K562 (cell line): Measurements from ENCODE around the gene PPP1R13B. TPM values are rescaled to one million over a fixed set of nuclear protein-coding genes. Genes with fewer than 3 reads are reported as not detected.

ENCODE experiments used
- ATAC-seq: fragments of 200-7000 bp; cut with Tn5 transposase; 3 replicates; pipeline ENCODE4 v1.9.1; 2020; ENCODE audit warnings: moderate library complexity
- BruUV-seq: library from RNA; stranded (reverse); fragments of 400-500 nt; replicated peaks from 2 replicates; lab custom pipeline; 2021; lab: Mats Ljungman, UMichigan
- CTCF ChIA-PET: fragments of 300-600 bp; formaldehyde crosslinking; extraction: SDS; loops from one replicate; lab custom pipeline; 2021; ENCODE audit warnings: low intra/inter-chr PET ratio; lab: Yijun Ruan, JAX
- POLR2A ChIA-PET: fragments of 300-600, 350-650 bp; sonication (Branson Sonifier 250); formaldehyde crosslinking; extraction: SDS; loops from one replicate; lab custom pipeline; 2021; ENCODE audit warnings: antibody characterized with exemption, inconsistent platforms; lab: Yijun Ruan, JAX
- DNase-seq, 4 experiments: peaks; one replicate each; pipeline versions ENCODE4 v3.0.0 to v3.0.0-alpha.2; 2011 to 2018; ENCODE audit warnings: low spot score in 3 of 4, mixed read lengths in 3 of 4; ENCODE audit errors: extremely low read depth in 1 of 4
- FAIRE-seq: peaks from 2 replicates; lab custom pipeline; 2011; peaks lifted over from hg19 to GRCh38; lab: Jason Lieb, UNC
- H2AFZ ChIP-seq: 2 replicates; pipeline ENCODE4 v1.6.0; 2011; ENCODE audit warnings: low read depth, low read length, control low read depth, inconsistent platforms
- H3K27ac ChIP-seq: fragments of 200-600 bp; 3 replicates; pipeline ENCODE4 v1.8.0; 2011; ENCODE audit warnings: low read depth, mild to moderate bottlenecking, control low read depth, inconsistent platforms, low read length, moderate library complexity, mixed read lengths; ENCODE audit errors: extremely low read depth
- H3K27me3 ChIP-seq, 2 experiments: fragments of 300-600 bp in 1 of 2; 2 replicates in 1 of 2; 3 replicates in 1 of 2; pipeline versions ENCODE4 v1.6.0 to v1.8.0; 2011; ENCODE audit warnings: inconsistent platforms in 2 of 2, low read length in 2 of 2, mild to moderate bottlenecking in 1 of 2, mixed read lengths in 1 of 2, moderate library complexity in 1 of 2; ENCODE audit not compliant: control insufficient read depth in 2 of 2, insufficient read depth in 2 of 2
- H3K36me3 ChIP-seq: fragments of 300-600 bp; 3 replicates; pipeline ENCODE4 v1.8.0; 2011; ENCODE audit warnings: mild to moderate bottlenecking, low read length, inconsistent platforms; ENCODE audit not compliant: control insufficient read depth, insufficient read depth
- H3K4me1 ChIP-seq, 2 experiments: fragments of 200-600 bp in 1 of 2; replicated peaks in 1 of 2; 2 replicates in 1 of 2; 3 replicates in 1 of 2; pipeline versions ENCODE4 v1.5.1 to v1.8.0; 2011; ENCODE audit warnings: inconsistent platforms in 2 of 2, low read length in 2 of 2, mild to moderate bottlenecking in 1 of 2, mixed read lengths in 1 of 2, moderate library complexity in 1 of 2; ENCODE audit not compliant: control insufficient read depth in 2 of 2, insufficient read depth in 2 of 2
- H3K4me2 ChIP-seq: 2 replicates; pipeline ENCODE4 v1.6.1; 2011; ENCODE audit warnings: low read length, control low read depth, inconsistent platforms, mixed read lengths; ENCODE audit not compliant: insufficient read depth
- H3K4me3 ChIP-seq: fragments of 200-600 bp; sonication (generic), shearing (Covaris generic); 2 replicates; pipeline ENCODE4 v1.5.1; 2016; ENCODE audit warnings: control low read depth, inconsistent platforms
- H3K79me2 ChIP-seq: fragments of 200-600 bp; 3 replicates; pipeline ENCODE4 v1.8.0; 2011; ENCODE audit warnings: low read length, inconsistent platforms; ENCODE audit not compliant: control insufficient read depth, insufficient read depth
- H3K9ac ChIP-seq, 2 experiments: 2 replicates each; pipeline versions ENCODE4 v1.6.0 to v1.6.1; 2011; ENCODE audit warnings: low read depth in 2 of 2, low read length in 2 of 2, control low read depth in 1 of 2, inconsistent platforms in 1 of 2, mild to moderate bottlenecking in 1 of 2, mixed read lengths in 1 of 2; ENCODE audit not compliant: insufficient read depth in 1 of 2
- H3K9me1 ChIP-seq: one replicate; pipeline ENCODE4 v1.6.0; 2011; ENCODE audit warnings: inconsistent platforms, mild to moderate bottlenecking, low read length, moderate library complexity; ENCODE audit not compliant: control insufficient read depth, insufficient read depth
- H3K9me3 ChIP-seq: replicated peaks from 2 replicates; pipeline ENCODE4 v1.5.1; 2011; ENCODE audit warnings: low read depth, low read length, inconsistent platforms; ENCODE audit not compliant: control insufficient read depth, insufficient read depth
- H4K20me1 ChIP-seq: replicated peaks from 2 replicates; pipeline ENCODE4 v1.6.1; 2011; ENCODE audit warnings: low read length, inconsistent platforms, mixed read lengths; ENCODE audit not compliant: control insufficient read depth, insufficient read depth
- HDAC6 ChIP-seq: IDR thresholded peaks from 2 replicates; pipeline ENCODE4 v1.6.1; 2012; ENCODE audit warnings: low read depth, mild to moderate bottlenecking, control low read depth, inconsistent platforms, low read length, moderate library complexity
- SMARCA5 ChIP-seq: fragments of 450-650 bp; IDR thresholded peaks from 2 replicates; pipeline ENCODE4 v1.6.1; 2016
- ZFP36 ChIP-seq: fragments of 150-350 bp; IDR thresholded peaks from 2 replicates; pipeline ENCODE4 v1.6.1; 2018; ENCODE audit warnings: low read length, low read depth; ENCODE audit not compliant: partially characterized antibody
- ZNF395 ChIP-seq: fragments of 200-800 bp; sonication (Bioruptor generic); IDR thresholded peaks from 2 replicates; pipeline ENCODE4 v1.6.1; 2017; ENCODE audit warnings: missing genetic modification characterization, missing compliant biosample characterization
- ZNF584 ChIP-seq: fragments of 200-800 bp; sonication (Bioruptor generic); IDR thresholded peaks from 2 replicates; pipeline ENCODE4 v1.6.1; 2016; ENCODE audit warnings: low read depth, mild to moderate bottlenecking, missing genetic modification characterization, missing compliant biosample characterization
- WGBS: fragments of 100-300 bp; shearing (Covaris generic); methylation state at CpG from one replicate; pipeline ENCODE4 v1.1.6; 2016; ENCODE audit warnings: low coverage, mixed read lengths; ENCODE audit not compliant: insufficient coverage; ENCODE audit errors: missing lambda C conversion rate; 5-methylcytosine and 5-hydroxymethylcytosine counted together
- in situ Hi-C: fragments of 300-500 bp; cut with MboI; formaldehyde crosslinking; loops from 4 replicates; pipeline ENCODE4 v1.15.0; 2018; ENCODE audit warnings: inconsistent platforms, mixed read lengths
- intact Hi-C: fragments of 100-400 bp; cut with micrococcal nuclease; formaldehyde crosslinking; loops from 2 replicates; pipeline ENCODE4 v1.14.2; 2022
- polyA plus RNA-seq, 8 experiments: library from polyadenylated mRNA; depleted of rRNA in 4 of 8; stranded (reverse) in 5 of 8; unstranded in 3 of 8; fragments of >200 nt; fragmentation: Nextera tagmentation in 2 of 8; fragmentation: Illumina TruSeq in 1 of 8; extraction: Ambion mirVana in 2 of 8; extraction: Trizol in 1 of 8; gene quantifications; 2 replicates each; pipeline versions ENCODE4 v1.2.1 to v1.2.3, GENCODE V29; 2011 to 2014; ENCODE audit warnings: inconsistent platforms in 1 of 8, missing spikeins in 1 of 8
- total RNA-seq, 7 experiments: library from RNA; depleted of rRNA in 6 of 7; stranded (reverse); fragments of >200 nt in 6 of 7; fragmentation: Illumina TruSeq in 2 of 7; extraction: Trizol in 2 of 7; gene quantifications; 2 replicates each; pipeline versions ENCODE4 v1.2.1 to v1.2.3, GENCODE V29; 2011 to 2021; ENCODE audit warnings: low replicate concordance in 1 of 7
- TF ChIP-seq, protein P1 (sequence below), 2 experiments: fragments of 450-650 bp in 1 of 2; IDR thresholded peaks; 2 replicates each; pipeline ENCODE4 v1.6.1; 2011 to 2017; ENCODE audit warnings: low read depth in 2 of 2, antibody characterized with exemption in 1 of 2, borderline replicate concordance in 1 of 2, low read length in 1 of 2, mild to moderate bottlenecking in 1 of 2, mixed read lengths in 1 of 2; ENCODE audit not compliant: control insufficient read depth in 1 of 2
- TF ChIP-seq, protein P2 (sequence below): fragments of 450-650 bp; IDR thresholded peaks from 2 replicates; pipeline ENCODE4 v1.6.1; 2018; ENCODE audit warnings: mild to moderate bottlenecking, low read depth; ENCODE audit not compliant: partially characterized antibody
- TF ChIP-seq, protein P3 (sequence below): fragments of 450-650 bp; conservative IDR thresholded peaks from 2 replicates; pipeline ENCODE4 v1.6.1; 2016; ENCODE audit warnings: missing genetic modification characterization, low read depth, mild to moderate bottlenecking, missing compliant biosample characterization, moderate library complexity
- TF ChIP-seq, protein P4 (sequence below), 2 experiments: fragments of 450-650 bp in 1 of 2; sonication (generic) in 1 of 2; formaldehyde crosslinking; conservative IDR thresholded peaks; 2 replicates each; pipeline versions ENCODE4 v1.4.0 to v1.8.1; 2020 to 2022; ENCODE audit warnings: mild to moderate bottlenecking in 1 of 2, missing genetic modification reagents in 1 of 2

The PPP1R13B gene
- total and polyA plus RNA-seq, 9 of the 15 experiments (the other 6 are each of a cell fraction or from before 2014, with no cell fraction given), result 0.03 to 1.7 (median 0.15) TPM

- intact Hi-C loops, result no loop called here
- TF ChIP-seq ZNF584 (no peak), HDAC6 (no peak), ZFP36 (no peak), ZNF395 (no peak), SMARCA5 (no peak)
- TF ChIP-seq, protein P1, sequence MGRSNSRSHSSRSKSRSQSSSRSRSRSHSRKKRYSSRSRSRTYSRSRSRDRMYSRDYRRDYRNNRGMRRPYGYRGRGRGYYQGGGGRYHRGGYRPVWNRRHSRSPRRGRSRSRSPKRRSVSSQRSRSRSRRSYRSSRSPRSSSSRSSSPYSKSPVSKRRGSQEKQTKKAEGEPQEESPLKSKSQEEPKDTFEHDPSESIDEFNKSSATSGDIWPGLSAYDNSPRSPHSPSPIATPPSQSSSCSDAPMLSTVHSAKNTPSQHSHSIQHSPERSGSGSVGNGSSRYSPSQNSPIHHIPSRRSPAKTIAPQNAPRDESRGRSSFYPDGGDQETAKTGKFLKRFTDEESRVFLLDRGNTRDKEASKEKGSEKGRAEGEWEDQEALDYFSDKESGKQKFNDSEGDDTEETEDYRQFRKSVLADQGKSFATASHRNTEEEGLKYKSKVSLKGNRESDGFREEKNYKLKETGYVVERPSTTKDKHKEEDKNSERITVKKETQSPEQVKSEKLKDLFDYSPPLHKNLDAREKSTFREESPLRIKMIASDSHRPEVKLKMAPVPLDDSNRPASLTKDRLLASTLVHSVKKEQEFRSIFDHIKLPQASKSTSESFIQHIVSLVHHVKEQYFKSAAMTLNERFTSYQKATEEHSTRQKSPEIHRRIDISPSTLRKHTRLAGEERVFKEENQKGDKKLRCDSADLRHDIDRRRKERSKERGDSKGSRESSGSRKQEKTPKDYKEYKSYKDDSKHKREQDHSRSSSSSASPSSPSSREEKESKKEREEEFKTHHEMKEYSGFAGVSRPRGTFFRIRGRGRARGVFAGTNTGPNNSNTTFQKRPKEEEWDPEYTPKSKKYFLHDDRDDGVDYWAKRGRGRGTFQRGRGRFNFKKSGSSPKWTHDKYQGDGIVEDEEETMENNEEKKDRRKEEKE (IDR thresholded peaks at IDR 0.05; ENCODE audit: borderline replicate concordance in 1 of 2, control insufficient read depth in 1 of 2, low read depth in 2 of 2, low read length in 1 of 2), result no peak
- TF ChIP-seq, protein P2, sequence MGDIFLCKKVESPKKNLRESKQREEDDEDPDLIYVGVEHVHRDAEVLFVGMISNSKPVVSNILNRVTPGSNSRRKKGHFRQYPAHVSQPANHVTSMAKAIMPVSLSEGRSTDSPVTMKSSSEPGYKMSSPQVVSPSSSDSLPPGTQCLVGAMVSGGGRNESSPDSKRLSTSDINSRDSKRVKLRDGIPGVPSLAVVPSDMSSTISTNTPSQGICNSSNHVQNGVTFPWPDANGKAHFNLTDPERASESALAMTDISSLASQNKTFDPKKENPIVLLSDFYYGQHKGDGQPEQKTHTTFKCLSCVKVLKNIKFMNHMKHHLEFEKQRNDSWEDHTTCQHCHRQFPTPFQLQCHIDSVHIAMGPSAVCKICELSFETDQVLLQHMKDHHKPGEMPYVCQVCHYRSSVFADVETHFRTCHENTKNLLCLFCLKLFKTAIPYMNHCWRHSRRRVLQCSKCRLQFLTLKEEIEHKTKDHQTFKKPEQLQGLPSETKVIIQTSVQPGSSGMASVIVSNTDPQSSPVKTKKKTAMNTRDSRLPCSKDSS, result no peak
- TF ChIP-seq, protein P3, sequence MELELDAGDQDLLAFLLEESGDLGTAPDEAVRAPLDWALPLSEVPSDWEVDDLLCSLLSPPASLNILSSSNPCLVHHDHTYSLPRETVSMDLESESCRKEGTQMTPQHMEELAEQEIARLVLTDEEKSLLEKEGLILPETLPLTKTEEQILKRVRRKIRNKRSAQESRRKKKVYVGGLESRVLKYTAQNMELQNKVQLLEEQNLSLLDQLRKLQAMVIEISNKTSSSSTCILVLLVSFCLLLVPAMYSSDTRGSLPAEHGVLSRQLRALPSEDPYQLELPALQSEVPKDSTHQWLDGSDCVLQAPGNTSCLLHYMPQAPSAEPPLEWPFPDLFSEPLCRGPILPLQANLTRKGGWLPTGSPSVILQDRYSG (tag), result no peak
- TF ChIP-seq, protein P4, sequence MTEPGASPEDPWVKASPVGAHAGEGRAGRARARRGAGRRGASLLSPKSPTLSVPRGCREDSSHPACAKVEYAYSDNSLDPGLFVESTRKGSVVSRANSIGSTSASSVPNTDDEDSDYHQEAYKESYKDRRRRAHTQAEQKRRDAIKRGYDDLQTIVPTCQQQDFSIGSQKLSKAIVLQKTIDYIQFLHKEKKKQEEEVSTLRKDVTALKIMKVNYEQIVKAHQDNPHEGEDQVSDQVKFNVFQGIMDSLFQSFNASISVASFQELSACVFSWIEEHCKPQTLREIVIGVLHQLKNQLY (CRISPR knock-in tag; conservative IDR thresholded peaks at IDR 0.05), result no peak
Observed at GRCh38 chr14:103836976-103837725, 10.2 kb downstream of the PPP1R13B start.

More at GRCh38 chr14:103836976-103837725, 10.2 kb downstream of the PPP1R13B start:
- no peak overlapping the region for H3K9ac ChIP-seq
- BruUV-seq, result no TSS peak
- no peaks in the 10 kb centered on the region for H4K20me1 ChIP-seq
- H2AFZ ChIP-seq, result no peak overlapping the region
- ATAC-seq, result no peak
- H3K27me3 ChIP-seq, result peaks cover 4 to 11% of the 10 kb centered on the region in 2 experiments; a peak in 2 of 5 replicates
- 5% methylated on average over 6 of the region's 6 CpGs for WGBS
- no peak overlapping the region for H3K27ac ChIP-seq
- FAIRE-seq, result no peak
- no peaks in the 10 kb centered on the region for H3K9me1 ChIP-seq
- H3K36me3 ChIP-seq, result no peaks in the 10 kb centered on the region
- H3K79me2 ChIP-seq, result no peaks in the 10 kb centered on the region
- DNase-seq, result no peak
- in situ Hi-C loops, result no loop called here
- H3K4me1 ChIP-seq, result no peaks in the 10 kb centered on the region
- CTCF ChIA-PET, result no interaction called here
- no peaks in the 10 kb centered on the region for H3K9me3 ChIP-seq
- POLR2A ChIA-PET, result interaction anchor here (1.0 kb wide), 1 partner anchor 12 kb away, joined by 5 read pairs; no protein-coding TSS in a partner anchor
- no peak overlapping the region for H3K4me3 ChIP-seq
- H3K4me2 ChIP-seq, result no peak overlapping the region
